IMR-90 (cell line): ENCODE results near the gene CNOT6. TPM values are rescaled to one million over a fixed set of nuclear protein-coding genes. Genes with fewer than 3 reads are reported as not detected.

Experiments
- ATAC-seq: fragments of 200-7000 bp; cut with Tn5 transposase; 2 replicates; pipeline ENCODE4 v1.9.1; 2020; ENCODE audit warnings: low read depth, mild to moderate bottlenecking, moderate library complexity
- BruUV-seq: library from RNA; stranded (reverse); fragments of 400-500 nt; replicated peaks from 2 replicates; lab custom pipeline; 2021; lab: Mats Ljungman, UMichigan
- CTCF ChIA-PET: fragments of 300-600 bp; formaldehyde crosslinking; extraction: SDS; loops from one replicate; lab custom pipeline; 2021; ENCODE audit warnings: antibody characterized with exemption; lab: Yijun Ruan, JAX
- POLR2A ChIA-PET: fragments of 300-600 bp; sonication (Branson Sonifier 250); formaldehyde crosslinking; loops from one replicate; lab custom pipeline; 2022; ENCODE audit warnings: antibody characterized with exemption; ENCODE audit not compliant: unreplicated experiment; lab: Charles Lee
- DNase-seq: peaks from one replicate; pipeline ENCODE4 v3.0.0; 2013
- H2AFZ ChIP-seq: replicated peaks from 2 replicates; pipeline ENCODE3; 2013; ENCODE audit warnings: low read length, mild to moderate bottlenecking; ENCODE audit not compliant: poor library complexity
- H2AK5ac ChIP-seq: 2 replicates; pipeline ENCODE4 v1.6.1; 2013; ENCODE audit warnings: low read depth, low read length, inconsistent platforms
- H2AK9ac ChIP-seq: replicated peaks from 2 replicates; pipeline ENCODE3; 2013; ENCODE audit warnings: mild to moderate bottlenecking, low read depth, low read length, moderate library complexity; ENCODE audit not compliant: poor library complexity
- H2BK120ac ChIP-seq: 2 replicates; pipeline ENCODE4 v1.6.1; 2013; ENCODE audit warnings: low read depth, low read length, inconsistent platforms
- H2BK15ac ChIP-seq: 3 replicates; pipeline ENCODE4 v1.6.1; 2013; ENCODE audit warnings: low read depth, low read length, inconsistent platforms
- H2BK20ac ChIP-seq: 2 replicates; pipeline ENCODE4 v1.6.1; 2013; ENCODE audit warnings: low read depth, mild to moderate bottlenecking, inconsistent platforms, low read length, moderate library complexity
- H2BK5ac ChIP-seq: 2 replicates; pipeline ENCODE4 v1.6.1; 2013; ENCODE audit warnings: mild to moderate bottlenecking, low read depth, low read length, inconsistent platforms; ENCODE audit not compliant: poor library complexity, severe bottlenecking
- H3K14ac ChIP-seq: replicated peaks from 2 replicates; pipeline ENCODE4 v1.6.1; 2013; ENCODE audit warnings: low read depth, low read length, inconsistent platforms
- H3K18ac ChIP-seq: 2 replicates; pipeline ENCODE4 v1.6.1; 2013; ENCODE audit warnings: low read depth, low read length, control low read depth
- H3K23ac ChIP-seq: 2 replicates; pipeline ENCODE4 v1.6.1; 2013; ENCODE audit warnings: low read depth, low read length, inconsistent platforms
- H3K27ac ChIP-seq: 2 replicates; pipeline ENCODE4 v1.5.1; 2013; ENCODE audit warnings: mild to moderate bottlenecking, control low read depth, low read length; ENCODE audit not compliant: insufficient read depth
- H3K27me3 ChIP-seq: 2 replicates; pipeline ENCODE4 v1.6.1; 2013; ENCODE audit warnings: low read length; ENCODE audit not compliant: control insufficient read depth, insufficient read depth
- H3K36me3 ChIP-seq: 2 replicates; pipeline ENCODE4 v1.6.1; 2013; ENCODE audit warnings: low read length, mixed read lengths; ENCODE audit not compliant: control insufficient read depth, insufficient read depth
- H3K4ac ChIP-seq: 2 replicates; pipeline ENCODE4 v1.6.1; 2013; ENCODE audit warnings: low read depth, low read length, inconsistent platforms
- H3K4me1 ChIP-seq: 2 replicates; pipeline ENCODE4 v1.6.1; 2013; ENCODE audit warnings: low read length, mixed read lengths; ENCODE audit not compliant: control insufficient read depth, insufficient read depth
- H3K4me2 ChIP-seq: 2 replicates; pipeline ENCODE4 v1.6.1; 2013; ENCODE audit warnings: low read depth, mild to moderate bottlenecking, control low read depth, low read length, moderate library complexity
- H3K4me3 ChIP-seq: 2 replicates; pipeline ENCODE4 v1.5.1; 2013; ENCODE audit warnings: low read depth, mild to moderate bottlenecking, control low read depth, low read length, moderate library complexity; ENCODE audit not compliant: insufficient read depth
- H3K56ac ChIP-seq: 2 replicates; pipeline ENCODE4 v1.6.1; 2013; ENCODE audit warnings: low read length, inconsistent platforms; ENCODE audit not compliant: insufficient read depth; ENCODE audit errors: extremely low read depth
- H3K79me1 ChIP-seq, 2 experiments: 2 replicates each; pipeline ENCODE4 v1.6.1; 2013; ENCODE audit warnings: low read length in 2 of 2, inconsistent platforms in 1 of 2, low read depth in 1 of 2
- H3K9ac ChIP-seq: 2 replicates; pipeline ENCODE4 v1.6.1; 2013; ENCODE audit warnings: low read depth, low read length, control low read depth
- H3K9me1 ChIP-seq: 2 replicates; pipeline ENCODE4 v1.6.1; 2013; ENCODE audit warnings: low read length, inconsistent platforms; ENCODE audit not compliant: insufficient read depth
- H3K9me3 ChIP-seq: 2 replicates; pipeline ENCODE4 v1.6.1; 2013; ENCODE audit warnings: low read length; ENCODE audit not compliant: control insufficient read depth, insufficient read depth
- H4K20me1 ChIP-seq: 2 replicates; pipeline ENCODE4 v1.6.1; 2013; ENCODE audit warnings: low read length, inconsistent platforms; ENCODE audit not compliant: insufficient read depth
- H4K5ac ChIP-seq: 2 replicates; pipeline ENCODE4 v1.6.1; 2013; ENCODE audit warnings: mild to moderate bottlenecking, low read depth, low read length, control low read depth
- H4K8ac ChIP-seq, 2 experiments: 2 replicates each; pipeline ENCODE4 v1.6.1; 2013; ENCODE audit warnings: low read depth in 2 of 2, low read length in 2 of 2, control low read depth in 1 of 2, inconsistent platforms in 1 of 2
- H4K91ac ChIP-seq: 2 replicates; pipeline ENCODE4 v1.6.1; 2013; ENCODE audit warnings: low read depth, low read length, inconsistent platforms; ENCODE audit not compliant: insufficient read depth
- BHLHE40 ChIP-seq: fragments of 150-350 bp; IDR thresholded peaks from 2 replicates; pipeline ENCODE4 v1.6.1; 2016; ENCODE audit warnings: mild to moderate bottlenecking, low read depth, low read length
- CEBPB ChIP-seq: IDR thresholded peaks from 2 replicates; pipeline ENCODE4 v1.6.1; 2012; ENCODE audit warnings: low read depth, low read length, improper control_type of control experiment
- CHD1 ChIP-seq: IDR thresholded peaks from 2 replicates; pipeline ENCODE4 v1.6.1; 2012; ENCODE audit warnings: low read depth, low read length, improper control_type of control experiment
- FOS ChIP-seq: fragments of 150-350 bp; IDR thresholded peaks from 2 replicates; pipeline ENCODE4 v1.6.1; 2016; ENCODE audit warnings: low read depth, low read length
- MAZ ChIP-seq: IDR thresholded peaks from 2 replicates; pipeline ENCODE4 v1.6.1; 2012; ENCODE audit warnings: low read depth, mild to moderate bottlenecking, low read length, improper control_type of control experiment, moderate library complexity, borderline replicate concordance
- MXI1 ChIP-seq: IDR thresholded peaks from 2 replicates; pipeline ENCODE4 v1.6.1; 2012; ENCODE audit warnings: low read depth, mild to moderate bottlenecking, low read length, moderate library complexity, borderline replicate concordance
- NFE2L2 ChIP-seq: fragments of 150-350 bp; IDR thresholded peaks from 2 replicates; pipeline ENCODE4 v1.6.1; 2016; ENCODE audit warnings: low read depth, mild to moderate bottlenecking, low read length
- POLR2A ChIP-seq: IDR thresholded peaks from 2 replicates; pipeline ENCODE4 v1.6.1; 2012; ENCODE audit warnings: mild to moderate bottlenecking, low read depth, low read length
- RFX5 ChIP-seq: IDR thresholded peaks from 2 replicates; pipeline ENCODE4 v1.8.0; 2012; ENCODE audit warnings: low read depth, mild to moderate bottlenecking, low read length, moderate library complexity
- SMC3 ChIP-seq: fragments of 150-350 bp; IDR thresholded peaks from 2 replicates; pipeline ENCODE4 v1.6.1; 2016; ENCODE audit warnings: low read depth, mild to moderate bottlenecking, antibody characterized with exemption, low read length, moderate library complexity
- WGBS, 2 experiments: methylation state at CpG; one replicate each; pipeline versions ENCODE4 v1.1.5 to v1.1.7; 2013; ENCODE audit warnings: missing lambda C conversion rate in 2 of 2; ENCODE audit not compliant: insufficient read length in 1 of 2; ENCODE audit errors: extremely low coverage in 2 of 2; 5-methylcytosine and 5-hydroxymethylcytosine counted together
- dilution Hi-C: fragments of 300-500 bp; cut with HindIII; formaldehyde crosslinking; loops from one replicate; pipeline ENCODE4 v1.14.3; 2018; ENCODE audit warnings: low sequenced_read_pairs; ENCODE audit not compliant: unreplicated experiment
- in situ Hi-C: fragments of 300-500 bp; cut with MboI; formaldehyde crosslinking; loops from 3 replicates; pipeline ENCODE4 v1.14.3; 2019; ENCODE audit warnings: low sequenced_read_pairs, inconsistent platforms, mixed read lengths
- intact Hi-C: fragments of 100-400 bp; cut with micrococcal nuclease; formaldehyde crosslinking; loops from 2 replicates; pipeline ENCODE4 v1.10.0; 2022
- polyA plus RNA-seq, 3 experiments: library from polyadenylated mRNA; depleted of rRNA; stranded (reverse); fragments of >200 nt; gene quantifications; 2 replicates each; pipeline ENCODE4 v1.2.3, GENCODE V29; 2012; ENCODE audit warnings: low replicate concordance in 1 of 3
- total RNA-seq: library from RNA; depleted of rRNA; stranded (reverse); fragments of >200 nt; gene quantifications from 2 replicates; pipeline ENCODE4 v1.2.3, GENCODE V29; 2012
- TF ChIP-seq, protein P1 (sequence below): fragments of 150-350 bp; IDR thresholded peaks from 2 replicates; pipeline ENCODE4 v1.6.1; 2017; ENCODE audit warnings: mild to moderate bottlenecking, antibody characterized with exemption, low read length, low read depth
- TF ChIP-seq, protein P2 (sequence below): fragments of 150-350 bp; IDR thresholded peaks from 2 replicates; pipeline ENCODE4 v1.6.1; 2016; ENCODE audit warnings: low read depth, mild to moderate bottlenecking, low read length, moderate library complexity, borderline replicate concordance
- TF ChIP-seq, protein P3 (sequence below): conservative IDR thresholded peaks from 2 replicates; pipeline ENCODE4 v1.5.1; 2012; ENCODE audit warnings: mild to moderate bottlenecking, low read depth, low read length, improper control_type of control experiment

The CNOT6 gene
- total and polyA plus RNA-seq, 2 of the 4 experiments (the other 2 are of a cell fraction) = 9.7 to 10.8 TPM

DNA sequence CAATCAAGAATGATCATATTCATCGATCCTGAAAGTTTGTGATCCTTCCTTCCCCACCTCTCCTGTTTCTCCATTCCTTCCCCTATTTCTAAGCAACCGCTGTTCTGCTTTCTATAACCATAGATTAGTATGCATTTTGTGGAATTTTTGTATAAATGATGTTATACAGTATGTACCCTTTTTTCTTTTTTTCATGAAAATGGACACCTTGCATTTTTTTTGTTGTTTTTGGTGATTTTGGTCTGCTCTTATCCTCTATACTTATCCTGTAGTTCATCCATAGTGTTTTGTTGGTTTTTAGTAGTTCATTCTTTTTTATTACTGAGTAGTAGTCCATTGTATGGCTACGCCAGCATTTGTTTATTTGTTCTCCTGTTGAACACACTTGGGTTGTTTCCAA is 51.1 kb downstream of the CNOT6 start:
- Histone ChIP-seq H4K8ac (no peak overlapping the region), H3K14ac (no peak overlapping the region), H4K91ac (no peak overlapping the region), H2BK15ac (no peak overlapping the region), H3K9me1 (peaks cover 3% of the 10 kb centered on the region; the same call in 1 of the 2 replicates), H3K56ac (no peak overlapping the region), H2BK20ac (no peak overlapping the region), H4K20me1 (0 out of 2 replicates have a peak, but pooled peaks cover 11% of the 10 kb centered on the region), H3K4ac (no peak overlapping the region), H3K4me3 (no peak overlapping the region), H2AK9ac (no peak overlapping the region), H3K79me1 (peaks cover 20 to 28% of the 10 kb centered on the region in 2 experiments), H3K23ac (no peak overlapping the region), H3K18ac (no peak overlapping the region), H3K9ac (no peak overlapping the region), H2BK120ac (no peak overlapping the region), H3K27ac (no peak overlapping the region), H2BK5ac (no peak overlapping the region), H2AK5ac (no peak overlapping the region), H3K4me1 (no peaks in the 10 kb centered on the region), H3K9me3 (no peaks in the 10 kb centered on the region), H2AFZ (no peak overlapping the region), H3K4me2 (no peak overlapping the region), H3K36me3 (peaks cover 9% of the 10 kb centered on the region; the same call in 1 of the 2 replicates), H3K27me3 (no peaks in the 10 kb centered on the region), H4K5ac (no peak overlapping the region)
- TF ChIP-seq FOS (no peak), SMC3 (no peak), MXI1 (no peak), CHD1 (no peak), BHLHE40 (no peak), NFE2L2 (no peak), CEBPB (no peak), POLR2A (no peak), RFX5 (no peak), MAZ (no peak)
- TF ChIP-seq, protein P1, sequence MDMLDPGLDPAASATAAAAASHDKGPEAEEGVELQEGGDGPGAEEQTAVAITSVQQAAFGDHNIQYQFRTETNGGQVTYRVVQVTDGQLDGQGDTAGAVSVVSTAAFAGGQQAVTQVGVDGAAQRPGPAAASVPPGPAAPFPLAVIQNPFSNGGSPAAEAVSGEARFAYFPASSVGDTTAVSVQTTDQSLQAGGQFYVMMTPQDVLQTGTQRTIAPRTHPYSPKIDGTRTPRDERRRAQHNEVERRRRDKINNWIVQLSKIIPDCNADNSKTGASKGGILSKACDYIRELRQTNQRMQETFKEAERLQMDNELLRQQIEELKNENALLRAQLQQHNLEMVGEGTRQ = no peak
- TF ChIP-seq, protein P2, sequence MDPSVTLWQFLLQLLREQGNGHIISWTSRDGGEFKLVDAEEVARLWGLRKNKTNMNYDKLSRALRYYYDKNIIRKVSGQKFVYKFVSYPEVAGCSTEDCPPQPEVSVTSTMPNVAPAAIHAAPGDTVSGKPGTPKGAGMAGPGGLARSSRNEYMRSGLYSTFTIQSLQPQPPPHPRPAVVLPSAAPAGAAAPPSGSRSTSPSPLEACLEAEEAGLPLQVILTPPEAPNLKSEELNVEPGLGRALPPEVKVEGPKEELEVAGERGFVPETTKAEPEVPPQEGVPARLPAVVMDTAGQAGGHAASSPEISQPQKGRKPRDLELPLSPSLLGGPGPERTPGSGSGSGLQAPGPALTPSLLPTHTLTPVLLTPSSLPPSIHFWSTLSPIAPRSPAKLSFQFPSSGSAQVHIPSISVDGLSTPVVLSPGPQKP = no peak
- TF ChIP-seq, protein P3, sequence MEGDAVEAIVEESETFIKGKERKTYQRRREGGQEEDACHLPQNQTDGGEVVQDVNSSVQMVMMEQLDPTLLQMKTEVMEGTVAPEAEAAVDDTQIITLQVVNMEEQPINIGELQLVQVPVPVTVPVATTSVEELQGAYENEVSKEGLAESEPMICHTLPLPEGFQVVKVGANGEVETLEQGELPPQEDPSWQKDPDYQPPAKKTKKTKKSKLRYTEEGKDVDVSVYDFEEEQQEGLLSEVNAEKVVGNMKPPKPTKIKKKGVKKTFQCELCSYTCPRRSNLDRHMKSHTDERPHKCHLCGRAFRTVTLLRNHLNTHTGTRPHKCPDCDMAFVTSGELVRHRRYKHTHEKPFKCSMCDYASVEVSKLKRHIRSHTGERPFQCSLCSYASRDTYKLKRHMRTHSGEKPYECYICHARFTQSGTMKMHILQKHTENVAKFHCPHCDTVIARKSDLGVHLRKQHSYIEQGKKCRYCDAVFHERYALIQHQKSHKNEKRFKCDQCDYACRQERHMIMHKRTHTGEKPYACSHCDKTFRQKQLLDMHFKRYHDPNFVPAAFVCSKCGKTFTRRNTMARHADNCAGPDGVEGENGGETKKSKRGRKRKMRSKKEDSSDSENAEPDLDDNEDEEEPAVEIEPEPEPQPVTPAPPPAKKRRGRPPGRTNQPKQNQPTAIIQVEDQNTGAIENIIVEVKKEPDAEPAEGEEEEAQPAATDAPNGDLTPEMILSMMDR = no peak
- DNase-seq = no peak
- intact Hi-C loops (no loop called here), dilution Hi-C loops (no loop called here), in situ Hi-C loops (no loop called here)
- WGBS, 2 experiments = no CpG with 5 or more reads among the region's 3 CpGs
- POLR2A ChIA-PET = no interaction called here
- no TSS peak for BruUV-seq
- CTCF ChIA-PET = no interaction called here
- no peak for ATAC-seq
